Measurements from ENCODE around the gene DLG5. TPM values are rescaled to one million over a fixed set of nuclear protein-coding genes. Genes with fewer than 3 reads are reported as not detected.
"Not testable (repeated sequence)": the region's sequence is repeated elsewhere in the genome, so short reads cannot be mapped to it uniquely, and the experiment has no call there.

The DLG5 gene
- polyA plus RNA-seq, 1 of the 3 experiments (the other 2 are of a cell fraction) = 31.3 TPM

GRCh38 chr10:77772852-77773600, 153.5 kb downstream of the DLG5 start:
- CTCF ChIA-PET = interaction anchor here (1.5 kb wide), 1 partner anchor 17 kb away, joined by 5 read pairs; no protein-coding TSS in a partner anchor

GRCh38 chr10:77771851-77772250, 154.7 kb downstream of the DLG5 start:
- no peaks in the 10 kb centered on the region for H3F3A ChIP-seq (replicated peaks; ENCODE audit: insufficient read depth)
- DNase-seq = no peak
- no peak overlapping the region for H2AFZ ChIP-seq (ENCODE audit: low read depth)
- H3K9ac ChIP-seq = no peak overlapping the region
- H3K27me3 ChIP-seq (ENCODE audit: insufficient read depth) = no peaks in the 10 kb centered on the region
- no peak for TF ChIP-seq TCF12 (IDR thresholded peaks at IDR 0.05)
- TF ChIP-seq FOXJ3 (CRISPR knock-in tag; IDR thresholded peaks at IDR 0.05) = no peak
- TF ChIP-seq PBX3 (IDR thresholded peaks at IDR 0.05) = no peak
- no peak for TF ChIP-seq YY1 (IDR thresholded peaks at IDR 0.05; ENCODE audit: low read depth)
- no peak for TF ChIP-seq JUND (IDR thresholded peaks at IDR 0.05)
- no peak for TF ChIP-seq CHD2 (IDR thresholded peaks at IDR 0.05; ENCODE audit: low read length, partially characterized antibody)
- no peak for TF ChIP-seq RCOR1 (IDR thresholded peaks at IDR 0.05; ENCODE audit: low read length)
- no peak for TF ChIP-seq TAF1 (IDR thresholded peaks at IDR 0.05; ENCODE audit: borderline replicate concordance, low read depth, low read length)
- no peak for TF ChIP-seq MEF2A (IDR thresholded peaks at IDR 0.05; ENCODE audit: borderline replicate concordance, low read depth)
- TF ChIP-seq EZH2phosphoT487 (IDR thresholded peaks at IDR 0.05; ENCODE audit: borderline replicate concordance, low read depth) = no peak
- TF ChIP-seq RXRA (IDR thresholded peaks at IDR 0.05; ENCODE audit: borderline replicate concordance, low read depth) = no peak
- no peak for TF ChIP-seq POLR2AphosphoS5 (IDR thresholded peaks at IDR 0.05; ENCODE audit: low read depth, low read length)
- no peak for TF ChIP-seq SMC3 (IDR thresholded peaks at IDR 0.05; ENCODE audit: low read depth, low read length)
- TF ChIP-seq NFIC (IDR thresholded peaks at IDR 0.05; ENCODE audit: borderline replicate concordance) = no peak
- no peak for TF ChIP-seq NRF1 (IDR thresholded peaks at IDR 0.05; ENCODE audit: low read depth, low read length)
- no peak for TF ChIP-seq IRF3 (IDR thresholded peaks at IDR 0.05; ENCODE audit: low read depth, low read length)
- no peak for TF ChIP-seq ZBTB33 (IDR thresholded peaks at IDR 0.05; ENCODE audit: borderline replicate concordance, low read depth)
- no peak for TF ChIP-seq CTCF (IDR thresholded peaks at IDR 0.05)
- no peaks in the 10 kb centered on the region for H4K20me1 ChIP-seq (ENCODE audit: insufficient read depth)
- H3K4me2 ChIP-seq = no peak overlapping the region
- H3K36me3 ChIP-seq (replicated peaks in 1 of 2; ENCODE audit: control insufficient read depth in 1 of 2, insufficient read depth in 2 of 2, low read length in 1 of 2) = peaks cover 0 to 5% of the 10 kb centered on the region in 2 experiments
- ChIA-PET CTCF (interaction anchor here (1.4 to 1.5 kb wide), 2 partner anchors 15 to 61 kb away, joined by 3 to 5 read pairs; no protein-coding TSS in a partner anchor), POLR2A (no interaction called here)
- 84% methylated on average over 5 of the region's 7 CpGs for WGBS (ENCODE audit: low lambda C conversion rate)
- H3K4me3 ChIP-seq (ENCODE audit: low read depth in 2 of 2, low read length in 1 of 2) = no peak overlapping the region
- no peaks in the 10 kb centered on the region for H3K9me2 ChIP-seq
- H3K4me1 ChIP-seq (ENCODE audit: control insufficient read depth in 1 of 2, insufficient read depth in 2 of 2, low read depth in 1 of 2, low read length in 1 of 2) = peaks cover 0 to 3% of the 10 kb centered on the region in 2 experiments; a peak in 1 of 4 replicates
- H3K27ac ChIP-seq (ENCODE audit: low read depth in 2 of 2, low read length in 1 of 2) = no peak overlapping the region
- H3K79me2 ChIP-seq (ENCODE audit: insufficient read depth) = no peaks in the 10 kb centered on the region
- no peaks in the 10 kb centered on the region for H3K9me3 ChIP-seq

More at GRCh38 chr10:77772852-77773600, 153.5 kb downstream of the DLG5 start:
- H3F3A ChIP-seq (replicated peaks; ENCODE audit: insufficient read depth); H3K27me3 ChIP-seq (ENCODE audit: insufficient read depth); H3K4me3 ChIP-seq (ENCODE audit: low read depth in 2 of 2, low read length in 1 of 2); H3K9me2 ChIP-seq; DNase-seq; H3K4me1 ChIP-seq (ENCODE audit: control insufficient read depth in 1 of 2, insufficient read depth in 2 of 2, low read depth in 1 of 2, low read length in 1 of 2); H2AFZ ChIP-seq (ENCODE audit: low read depth); H3K36me3 ChIP-seq (replicated peaks in 1 of 2; ENCODE audit: control insufficient read depth in 1 of 2, insufficient read depth in 2 of 2, low read length in 1 of 2); H3K4me2 ChIP-seq; H3K27ac ChIP-seq (ENCODE audit: low read depth in 2 of 2, low read length in 1 of 2); POLR2A ChIA-PET; H3K79me2 ChIP-seq (ENCODE audit: insufficient read depth); H4K20me1 ChIP-seq (ENCODE audit: insufficient read depth); H3K9ac ChIP-seq; H3K9me3 ChIP-seq: not testable (repeated sequence)
- 96% methylated on average over 17 of the region's 17 CpGs for WGBS (ENCODE audit: low lambda C conversion rate)
